Kidney epithelial cell (primary cell): Measurements from ENCODE around the gene DNAI1. TPM values are rescaled to one million over a fixed set of nuclear protein-coding genes. Genes with fewer than 3 reads are reported as not detected.

Experiments used
- DNase-seq: peaks from one replicate; pipeline ENCODE4 v3.0.0-alpha.2; 2010; ENCODE audit warnings: low read depth
- H3K27me3 ChIP-seq: 2 replicates; pipeline ENCODE4 v1.6.0; 2011; ENCODE audit warnings: low read length; ENCODE audit not compliant: control insufficient read depth, insufficient read depth
- H3K36me3 ChIP-seq: 2 replicates; pipeline ENCODE4 v1.5.1; 2011; ENCODE audit warnings: low read length; ENCODE audit not compliant: control insufficient read depth, insufficient read depth
- H3K4me3 ChIP-seq: 2 replicates; pipeline ENCODE4 v1.5.1; 2011; ENCODE audit warnings: low read depth, mild to moderate bottlenecking, control low read depth, low read length
- CTCF ChIP-seq: IDR thresholded peaks from 2 replicates; pipeline ENCODE4 v1.5.1; 2011; ENCODE audit warnings: mild to moderate bottlenecking, moderate library complexity, low read length, control low read depth, inconsistent platforms; ENCODE audit not compliant: insufficient read depth, poor library complexity, severe bottlenecking
- total RNA-seq: library from RNA; depleted of rRNA; stranded (reverse); fragments of >200 nt; gene quantifications from 2 replicates; pipeline ENCODE4 v1.2.3, GENCODE V29; 2015

Gene DNAI1
- total RNA-seq, 1 donor from 2014 or later: not detected

- H3K27me3 ChIP-seq: peaks cover 86% of the 10 kb centered on the region
- DNase-seq: no peak
- no peaks in the 10 kb centered on the region for H3K36me3 ChIP-seq
- TF ChIP-seq CTCF: no peak
- H3K4me3 ChIP-seq: no peak overlapping the region
These were observed 97.4 kb downstream of the DNAI1 start for GRCh38 chr9:34555936-34556525.

GRCh38 chr9:34556949-34557348 is 98.3 kb downstream of the DNAI1 start:
- no peak for TF ChIP-seq CTCF
- no peak for DNase-seq
- H3K27me3 ChIP-seq: peaks cover 89% of the 10 kb centered on the region

GRCh38 chr9:34557426-34558321 is 99.1 kb downstream of the DNAI1 start:
- no peak for TF ChIP-seq CTCF
- Histone ChIP-seq H3K27me3 (peaks cover 83% of the 10 kb centered on the region), H3K36me3 (no peaks in the 10 kb centered on the region), H3K4me3 (no peak overlapping the region)
- no peak for DNase-seq

More at GRCh38 chr9:34556949-34557348, 98.3 kb downstream of the DNAI1 start:
- Histone ChIP-seq H3K4me3 (no peak overlapping the region), H3K36me3 (no peaks in the 10 kb centered on the region)

GRCh38 chr9:34558364-34558763 is 99.8 kb downstream of the DNAI1 start:
- H3K36me3 ChIP-seq: no peaks in the 10 kb centered on the region
- no peak for DNase-seq
- TF ChIP-seq CTCF: no peak
- peaks cover 76% of the 10 kb centered on the region for H3K27me3 ChIP-seq
- H3K4me3 ChIP-seq: no peak overlapping the region

- no peak for TF ChIP-seq CTCF
- Histone ChIP-seq H3K27me3 (peaks cover 69% of the 10 kb centered on the region), H3K36me3 (no peaks in the 10 kb centered on the region), H3K4me3 (no peak overlapping the region)
- no peak for DNase-seq
These were observed 100.5 kb downstream of the DNAI1 start for GRCh38 chr9:34558919-34559623.
